ENCODE measurements around the gene LMBR1.

- no peak for TF ChIP-seq EZH2 (IDR thresholded peaks at IDR 0.05)
- no peak for TF ChIP-seq POLR2AphosphoS5 (IDR thresholded peaks at IDR 0.05; ENCODE audit: borderline replicate concordance, low read depth, low read length)
Measured at GRCh38 chr7:156746891-156747290, 146.1 kb downstream of the LMBR1 start.

All from SK-N-MC (cell line).